Endothelial cell (in vitro differentiated cells): ENCODE results near the gene TMEM135. TPM values are rescaled to one million over a fixed set of nuclear protein-coding genes. Genes with fewer than 3 reads are reported as not detected.

Source experiments
- DNase-seq: peaks from one replicate; pipeline ENCODE4 v3.0.0; 2021; ENCODE audit warnings: low spot score
- H3K27ac Mint-ChIP-seq: one replicate; pipeline ENCODE4 v1.8.0; 2021; ENCODE audit warnings: mixed read lengths, inconsistent platforms; ENCODE audit not compliant: unreplicated experiment
- H3K27me3 Mint-ChIP-seq: one replicate; pipeline ENCODE4 v1.8.0; 2021; ENCODE audit warnings: mild to moderate bottlenecking, moderate library complexity, mixed read lengths, inconsistent platforms; ENCODE audit not compliant: unreplicated experiment
- H3K36me3 Mint-ChIP-seq: one replicate; pipeline ENCODE4 v1.8.0; 2021; ENCODE audit warnings: mild to moderate bottlenecking, low read depth, mixed read lengths, inconsistent platforms; ENCODE audit not compliant: unreplicated experiment
- H3K4me1 Mint-ChIP-seq: one replicate; pipeline ENCODE4 v1.8.0; 2021; ENCODE audit warnings: mild to moderate bottlenecking, mixed read lengths, inconsistent platforms; ENCODE audit not compliant: unreplicated experiment
- H3K4me3 Mint-ChIP-seq: one replicate; pipeline ENCODE4 v1.8.0; 2021; ENCODE audit warnings: mild to moderate bottlenecking, mixed read lengths, inconsistent platforms; ENCODE audit not compliant: unreplicated experiment
- H3K9me3 Mint-ChIP-seq: one replicate; pipeline ENCODE4 v1.8.0; 2021; ENCODE audit warnings: mixed read lengths, inconsistent platforms; ENCODE audit not compliant: unreplicated experiment
- CTCF ChIP-seq: fragments of 200-600 bp; sonication (generic); IDR thresholded peaks from one replicate; pipeline ENCODE4 v1.5.0; 2021; ENCODE audit warnings: antibody characterized with exemption; ENCODE audit not compliant: unreplicated experiment
- total RNA-seq: library from RNA; stranded (reverse); fragmentation: NEBNext Ultra II Directional; extraction: Animal tissue kit (Norgen Biotek cat#: 25700); gene quantifications from one replicate; pipeline ENCODE4 v1.2.1, GENCODE V29; 2021; ENCODE audit not compliant: unreplicated experiment

The TMEM135 gene
- total RNA-seq, 1 donor from 2014 or later, result 49.7 TPM

GRCh38 chr11:87320123-87320522, 282.4 kb downstream of the TMEM135 start:
- Mint-ChIP-seq H3K27me3 (no peaks in the 10 kb centered on the region), H3K9me3 (no peaks in the 10 kb centered on the region), H3K4me3 (no peak overlapping the region), H3K4me1 (peaks cover 5% of the 10 kb centered on the region), H3K27ac (no peak overlapping the region), H3K36me3 (no peaks in the 10 kb centered on the region)
- no peak for DNase-seq
- no peak for TF ChIP-seq CTCF

DNA sequence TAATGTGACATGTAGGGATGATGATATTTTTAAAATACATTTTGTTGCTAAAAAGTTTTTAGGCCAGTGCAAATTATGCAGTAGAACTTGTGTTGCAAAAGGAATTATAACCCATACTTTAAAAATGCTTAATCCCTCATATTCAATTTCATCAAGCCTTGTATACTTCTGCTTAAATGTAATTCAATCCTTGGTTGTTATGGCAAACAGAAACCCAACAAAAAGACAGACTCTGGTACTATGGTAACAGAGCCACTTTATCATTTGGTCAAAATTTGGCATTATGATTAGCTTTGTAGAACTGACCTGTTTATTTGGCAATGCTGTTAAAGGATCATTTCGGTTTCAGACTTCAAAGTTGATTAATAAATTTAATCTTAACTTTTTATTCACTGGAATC, 284.8 kb downstream of the TMEM135 start:
- H3K4me3 Mint-ChIP-seq, result no peak overlapping the region
- peaks cover 2% of the 10 kb centered on the region for H3K27me3 Mint-ChIP-seq
- DNase-seq, result no peak
- no peak overlapping the region for H3K27ac Mint-ChIP-seq
- no peaks in the 10 kb centered on the region for H3K9me3 Mint-ChIP-seq
- peaks cover 4% of the 10 kb centered on the region for H3K36me3 Mint-ChIP-seq
- TF ChIP-seq CTCF, result no peak
- no peaks in the 10 kb centered on the region for H3K4me1 Mint-ChIP-seq

DNA sequence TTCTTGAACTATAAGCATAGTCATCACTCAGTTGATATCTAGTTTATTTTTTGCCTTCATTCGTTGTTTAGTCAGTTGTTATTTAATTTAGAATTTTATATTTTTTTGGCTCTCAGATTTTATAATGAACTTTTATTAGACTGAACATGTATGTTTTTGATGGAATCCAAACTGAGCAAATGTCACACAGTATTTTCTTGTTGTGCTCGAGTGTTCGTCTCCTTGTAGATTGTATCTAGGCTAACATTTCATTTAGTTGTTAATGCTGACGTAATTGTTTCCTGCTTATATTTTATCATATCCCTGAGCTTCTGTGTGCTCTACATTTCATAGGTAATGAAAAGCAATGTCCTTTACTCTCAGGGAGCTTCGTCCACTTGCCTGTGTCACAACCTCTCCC, 286.2 kb downstream of the TMEM135 start:
- H3K36me3 Mint-ChIP-seq, result peaks cover 8% of the 10 kb centered on the region
- H3K4me3 Mint-ChIP-seq, result no peak overlapping the region
- DNase-seq, result no peak
- TF ChIP-seq CTCF, result no peak
- H3K4me1 Mint-ChIP-seq, result no peaks in the 10 kb centered on the region
- peaks cover 2% of the 10 kb centered on the region for H3K27me3 Mint-ChIP-seq
- no peaks in the 10 kb centered on the region for H3K9me3 Mint-ChIP-seq
- H3K27ac Mint-ChIP-seq, result no peak overlapping the region

DNA sequence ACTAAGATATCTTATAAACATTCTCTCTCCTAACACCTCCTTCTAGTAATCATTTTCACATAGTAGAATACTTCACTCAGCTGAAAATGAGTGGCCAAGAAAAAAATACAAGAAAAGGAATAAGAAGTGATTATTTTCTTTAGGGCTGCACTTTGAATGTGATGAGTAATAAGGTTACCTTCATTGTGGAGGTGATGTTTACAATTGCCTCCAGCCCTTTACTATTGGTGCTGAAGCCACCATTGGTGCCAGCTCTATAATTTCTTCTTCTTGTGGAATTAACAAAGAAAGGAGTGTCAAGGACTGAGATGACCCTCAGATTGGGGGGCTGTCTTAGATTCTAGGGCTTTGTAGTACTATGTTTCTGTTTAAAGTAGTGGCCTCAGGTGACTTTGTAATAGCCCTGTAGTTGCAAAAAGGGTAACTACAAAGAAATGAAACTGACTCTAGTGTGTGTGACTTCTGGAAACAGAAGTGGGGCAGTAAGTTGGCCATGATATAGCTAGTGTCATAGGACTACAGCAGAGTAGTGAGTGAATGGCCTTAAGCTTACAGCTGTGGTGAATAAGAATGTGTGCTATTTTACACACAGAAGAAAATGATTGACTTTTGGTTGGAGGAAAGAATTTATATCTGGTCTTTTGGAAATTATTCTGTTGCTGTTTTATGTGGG, 287.2 kb downstream of the TMEM135 start:
- H3K9me3 Mint-ChIP-seq, result no peaks in the 10 kb centered on the region
- H3K27ac Mint-ChIP-seq, result no peak overlapping the region
- no peak overlapping the region for H3K4me3 Mint-ChIP-seq
- H3K4me1 Mint-ChIP-seq, result no peaks in the 10 kb centered on the region
- TF ChIP-seq CTCF, result no peak
- peaks cover 8% of the 10 kb centered on the region for H3K36me3 Mint-ChIP-seq
- H3K27me3 Mint-ChIP-seq, result peaks cover 3% of the 10 kb centered on the region
- DNase-seq, result no peak

DNA sequence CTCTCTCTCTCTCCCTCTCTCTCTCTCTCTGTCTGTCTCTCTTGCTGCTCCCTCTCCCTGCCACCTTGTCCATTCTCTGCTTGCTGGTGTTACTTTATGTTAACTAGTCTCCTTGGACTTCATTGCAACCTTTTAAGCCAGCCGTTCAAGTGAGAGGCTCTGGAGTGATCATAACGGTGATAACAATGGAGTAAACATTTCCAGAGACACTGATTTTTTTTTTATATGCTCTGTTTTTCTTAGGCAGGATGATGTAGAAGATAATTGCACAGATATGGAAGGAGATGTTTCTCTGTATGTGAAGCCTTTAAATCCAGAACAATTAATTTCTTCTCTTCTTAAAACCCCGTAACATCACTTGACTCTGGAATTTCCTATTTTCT, 287.7 kb downstream of the TMEM135 start:
- Mint-ChIP-seq H3K4me3 (no peak overlapping the region), H3K9me3 (no peaks in the 10 kb centered on the region), H3K36me3 (peaks cover 8% of the 10 kb centered on the region), H3K27ac (no peak overlapping the region), H3K27me3 (peaks cover 3% of the 10 kb centered on the region), H3K4me1 (no peaks in the 10 kb centered on the region)
- no peak for DNase-seq
- no peak for TF ChIP-seq CTCF
